ENCODE measurements around the gene FAM219B.

FAM219B gene

DNA sequence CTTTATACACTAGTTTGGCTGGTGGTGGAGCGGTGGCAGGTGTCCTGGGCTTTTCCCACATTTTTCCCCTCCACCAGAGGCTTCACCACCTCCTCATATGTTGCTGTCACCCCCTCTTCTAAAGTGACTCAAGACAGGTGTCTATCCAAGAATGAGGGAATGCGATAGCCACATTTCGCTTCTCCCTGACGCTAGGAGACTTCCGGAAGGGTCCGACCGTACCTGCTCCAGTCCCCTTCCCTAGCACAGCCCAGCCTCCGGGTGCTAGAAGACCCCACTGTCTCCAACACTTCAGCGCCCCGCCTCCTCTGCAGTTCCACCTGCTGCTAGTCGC is 34.0 kb downstream of the FAM219B start:
- DNase-seq = no peak

DNA sequence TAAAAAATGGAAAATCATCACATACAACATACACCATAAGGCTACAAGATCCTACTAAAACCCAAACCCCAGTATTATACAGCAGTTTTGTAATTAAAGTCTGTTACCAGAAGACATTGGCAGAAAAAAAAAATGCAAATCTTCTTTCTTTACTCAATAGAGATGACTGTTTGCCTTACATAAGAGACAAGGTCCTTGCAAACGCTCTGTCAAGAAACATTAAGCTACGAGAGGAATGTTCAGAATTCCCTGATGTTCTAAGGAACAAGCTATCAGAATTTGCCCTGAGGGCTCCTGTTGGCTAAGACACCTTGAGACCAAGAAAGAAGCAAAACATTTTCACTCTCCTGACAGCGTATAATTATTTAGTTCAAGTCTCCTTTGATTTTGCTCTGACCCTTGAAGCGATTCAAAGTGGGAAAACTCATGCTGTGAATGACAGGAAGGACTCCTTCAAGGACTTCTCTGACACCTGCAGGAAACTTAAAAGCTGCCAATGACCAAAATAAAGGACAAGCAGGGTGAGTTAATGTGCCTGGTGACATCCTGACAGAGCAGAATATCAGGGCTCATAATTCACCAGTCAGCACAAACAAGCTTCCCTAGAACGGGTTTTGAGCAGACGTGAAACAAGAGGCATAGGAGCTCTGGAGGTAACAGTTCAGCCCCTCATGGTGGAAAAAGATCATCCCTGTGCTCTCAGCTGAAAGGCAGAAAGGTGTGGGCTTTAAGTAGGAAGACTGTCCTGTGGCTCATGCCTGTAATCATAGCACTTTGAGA is 36.0 kb downstream of the FAM219B start:
- no peak for DNase-seq

DNA sequence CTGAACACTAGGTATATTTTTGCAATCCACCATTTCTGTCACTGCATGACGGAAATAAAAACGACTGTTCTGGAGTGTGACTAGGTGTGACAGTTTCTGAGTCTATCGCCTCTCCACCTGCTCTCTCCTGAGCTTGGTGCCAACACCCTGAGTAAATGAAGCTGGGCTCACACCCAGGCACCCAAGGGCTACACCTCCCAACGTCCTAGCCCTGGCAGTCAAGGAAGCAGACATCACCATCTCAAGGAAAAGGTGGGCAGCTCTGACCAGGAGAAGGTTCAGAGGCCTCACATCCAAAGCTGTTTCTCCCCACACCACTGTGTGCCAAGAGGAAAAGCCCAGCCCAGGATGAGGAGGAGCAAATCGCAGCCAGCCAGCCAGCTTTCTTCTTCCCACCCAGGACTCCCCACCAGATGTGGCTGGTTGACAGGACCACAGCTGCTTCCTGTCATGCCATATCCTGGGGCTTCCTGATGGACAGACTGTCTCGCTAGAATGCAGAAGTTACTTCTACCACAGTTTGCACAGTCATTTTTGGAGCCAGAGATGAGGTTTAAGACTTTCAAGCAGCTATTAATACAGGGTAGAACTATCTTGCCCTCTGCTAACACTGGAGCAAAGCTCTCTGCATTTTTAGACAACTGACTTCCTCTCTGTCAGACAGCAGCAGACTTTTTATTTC is 36.8 kb downstream of the FAM219B start:
- DNase-seq = no peak

DNA sequence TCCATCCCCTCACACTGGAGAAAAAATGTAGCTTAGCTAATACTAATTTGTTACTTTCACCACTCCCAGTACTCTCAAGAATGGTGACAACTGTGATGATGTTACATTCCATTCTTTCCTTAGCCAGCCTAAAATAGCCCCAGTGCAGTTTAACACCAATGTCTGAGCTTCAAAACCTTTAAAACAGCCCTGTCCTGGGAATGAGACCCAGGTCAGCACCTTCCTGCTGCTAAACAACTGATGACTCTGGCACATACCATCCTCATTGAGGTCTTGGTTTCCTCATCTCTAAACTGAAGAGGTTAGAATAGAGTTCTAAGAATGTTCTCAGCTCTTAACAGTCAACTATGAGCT is 37.3 kb downstream of the FAM219B start:
- no peak for DNase-seq

DNA sequence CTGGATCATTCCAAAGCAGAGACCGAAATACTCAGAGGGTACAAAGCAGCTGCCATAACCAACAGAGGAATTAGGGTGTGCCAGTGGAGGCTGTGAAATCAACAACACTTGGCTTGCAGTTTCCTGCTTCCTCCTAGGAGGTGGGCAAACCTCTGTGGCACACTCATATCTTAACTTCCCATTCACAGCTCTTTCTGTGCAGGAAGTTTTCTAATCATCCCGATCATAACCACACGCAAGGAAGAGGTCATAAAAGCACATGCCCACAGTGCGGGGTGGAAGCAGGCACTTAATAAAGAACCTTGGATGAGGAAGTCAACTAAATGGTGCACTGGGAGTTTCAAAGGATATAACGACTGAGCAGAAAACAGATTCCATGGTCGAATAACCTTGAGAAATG is 38.6 kb downstream of the FAM219B start:
- no peak for DNase-seq

DNA sequence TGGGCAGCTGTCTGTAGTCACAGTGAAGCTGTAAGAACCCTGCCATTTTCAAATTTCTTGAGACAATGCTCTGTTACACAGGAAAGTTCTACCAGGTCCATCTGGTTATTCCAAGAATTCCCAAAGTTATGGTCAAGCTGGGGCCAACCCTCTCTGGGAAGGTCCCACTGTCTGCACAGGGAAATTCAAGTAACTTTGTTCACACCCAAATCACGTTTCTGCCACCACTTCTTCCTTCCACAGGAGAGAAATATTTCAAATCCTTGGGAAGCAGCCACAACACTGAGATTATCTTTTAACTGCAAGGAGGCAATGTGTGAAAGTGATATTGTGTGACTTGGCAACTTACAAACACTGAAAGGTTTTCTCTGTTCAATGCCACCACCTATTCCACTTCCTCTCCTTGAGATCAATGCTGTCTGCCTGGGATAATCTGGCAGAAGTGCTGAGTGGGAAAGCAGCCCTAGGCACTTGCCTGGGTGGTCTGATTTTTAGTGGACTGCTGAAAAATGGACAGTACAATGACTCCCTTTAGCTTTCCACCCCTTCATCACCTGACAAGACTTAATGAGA is 39.1 kb downstream of the FAM219B start:
- DNase-seq = no peak

DNA sequence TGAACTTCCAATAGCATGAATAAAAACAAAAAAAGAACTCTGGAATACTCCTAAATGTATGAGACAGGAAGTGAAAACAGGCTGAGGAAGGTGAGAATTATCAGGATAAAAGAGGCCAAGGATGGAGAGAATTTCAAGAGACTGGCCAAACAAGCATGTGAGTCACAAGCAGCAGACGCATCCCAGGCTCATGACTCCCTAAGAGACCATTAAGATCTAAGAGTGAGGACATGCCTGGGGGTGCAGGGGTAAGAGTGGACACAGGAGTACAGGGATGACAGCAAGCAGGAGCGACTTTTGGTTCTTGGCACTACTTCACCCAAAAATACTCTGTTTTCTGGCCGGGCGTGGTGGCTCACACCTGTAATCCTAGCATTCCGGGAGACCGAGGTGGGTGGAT is 40.6 kb downstream of the FAM219B start:
- no peak for DNase-seq

DNA sequence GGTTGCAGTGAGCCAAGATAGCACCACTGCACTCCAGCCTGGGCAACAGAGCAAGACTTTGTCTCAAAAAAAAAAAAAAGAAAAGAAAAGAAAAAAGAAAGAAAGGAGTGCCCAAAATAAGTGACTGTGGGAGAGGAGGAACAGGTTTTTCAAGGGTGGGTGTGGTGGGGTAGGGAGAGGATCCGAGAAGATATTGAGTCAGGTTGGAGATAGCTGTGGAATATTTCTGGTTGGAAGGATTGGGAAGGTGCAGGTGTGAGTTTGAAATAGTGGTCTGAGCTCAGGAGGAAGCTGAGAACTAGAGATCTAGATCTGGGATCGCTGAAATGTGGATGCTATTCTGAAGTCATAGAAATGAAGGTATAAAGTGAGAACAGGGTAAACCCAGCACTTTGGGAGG is 41.3 kb downstream of the FAM219B start:
- DNase-seq = no peak

DNA sequence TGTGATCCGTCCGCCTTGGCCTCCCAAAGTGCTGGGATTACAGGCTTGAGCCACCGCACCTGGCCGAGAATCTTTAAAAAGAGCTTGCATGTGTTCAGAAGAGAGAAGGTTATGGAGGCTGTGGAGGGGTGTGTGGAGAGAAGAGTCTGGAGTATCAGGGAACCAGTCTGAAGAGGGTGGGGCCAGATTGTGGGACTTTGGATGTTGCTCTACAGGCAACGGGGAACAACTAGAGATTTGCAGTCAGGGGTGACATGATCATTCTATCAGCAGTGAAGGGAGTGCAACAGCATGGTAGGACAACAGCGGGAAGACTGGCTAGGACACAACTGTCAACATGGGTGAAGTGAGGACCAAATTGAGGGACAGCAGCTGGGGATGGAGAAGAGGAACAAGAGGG is 42.4 kb downstream of the FAM219B start:
- no peak for DNase-seq

DNA sequence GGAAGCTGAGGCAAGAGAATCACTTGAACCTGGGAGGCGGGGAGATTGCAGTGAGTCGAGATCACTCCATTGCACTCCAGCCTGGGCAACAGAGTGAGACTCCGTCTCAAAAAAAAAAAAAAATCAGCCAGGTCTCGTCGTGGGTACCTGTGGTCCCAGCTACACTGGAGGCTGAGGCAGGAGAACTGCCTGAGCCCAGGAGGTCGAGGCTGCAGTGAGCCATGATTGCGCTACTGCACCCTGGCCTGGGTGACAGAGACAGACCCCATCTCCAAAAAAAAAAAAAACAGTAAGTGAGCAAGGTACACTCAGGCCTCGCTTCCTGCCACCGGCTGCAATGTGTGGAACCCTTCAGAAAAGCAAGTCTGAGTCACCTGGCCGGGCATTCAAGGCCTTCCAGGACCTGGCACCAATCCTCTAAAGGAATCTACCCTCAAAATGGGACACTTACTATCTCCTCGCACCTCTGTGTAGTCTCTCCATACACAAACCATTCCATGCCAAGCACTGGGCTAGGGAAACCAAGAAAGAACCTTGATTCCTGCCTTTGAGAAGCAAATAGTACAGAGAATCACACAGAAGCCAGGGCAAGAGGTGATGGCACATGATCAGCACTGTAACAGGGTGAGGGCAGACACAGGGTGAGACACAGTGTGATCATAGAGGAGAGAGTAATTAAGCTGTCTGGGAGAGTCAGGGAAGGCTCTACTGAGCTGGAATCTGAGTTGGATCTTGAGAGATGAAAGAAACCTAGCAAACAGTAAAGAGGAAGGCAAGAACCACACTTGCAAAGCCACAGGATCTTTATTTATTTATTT is 43.2 kb downstream of the FAM219B start:
- DNase-seq = no peak

DNA sequence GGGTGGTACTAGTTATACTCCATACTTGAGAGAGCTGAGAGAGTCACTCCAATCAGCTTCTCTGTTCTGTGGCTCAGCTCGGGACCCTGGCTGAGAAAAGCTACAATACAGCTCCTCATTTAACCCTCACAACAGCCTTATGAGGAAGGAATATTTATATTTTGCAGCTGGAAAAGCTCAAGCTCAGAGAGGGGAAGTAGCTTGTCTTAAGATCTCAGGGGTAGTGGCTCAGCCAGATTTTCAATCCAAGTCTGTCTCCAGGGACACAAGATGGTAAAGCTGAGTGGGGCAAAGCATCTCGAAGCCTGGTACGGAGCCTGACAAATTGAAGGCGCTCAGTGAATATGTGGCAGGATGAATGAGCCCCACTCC is 48.3 kb downstream of the FAM219B start:
- DNase-seq = no peak

DNA sequence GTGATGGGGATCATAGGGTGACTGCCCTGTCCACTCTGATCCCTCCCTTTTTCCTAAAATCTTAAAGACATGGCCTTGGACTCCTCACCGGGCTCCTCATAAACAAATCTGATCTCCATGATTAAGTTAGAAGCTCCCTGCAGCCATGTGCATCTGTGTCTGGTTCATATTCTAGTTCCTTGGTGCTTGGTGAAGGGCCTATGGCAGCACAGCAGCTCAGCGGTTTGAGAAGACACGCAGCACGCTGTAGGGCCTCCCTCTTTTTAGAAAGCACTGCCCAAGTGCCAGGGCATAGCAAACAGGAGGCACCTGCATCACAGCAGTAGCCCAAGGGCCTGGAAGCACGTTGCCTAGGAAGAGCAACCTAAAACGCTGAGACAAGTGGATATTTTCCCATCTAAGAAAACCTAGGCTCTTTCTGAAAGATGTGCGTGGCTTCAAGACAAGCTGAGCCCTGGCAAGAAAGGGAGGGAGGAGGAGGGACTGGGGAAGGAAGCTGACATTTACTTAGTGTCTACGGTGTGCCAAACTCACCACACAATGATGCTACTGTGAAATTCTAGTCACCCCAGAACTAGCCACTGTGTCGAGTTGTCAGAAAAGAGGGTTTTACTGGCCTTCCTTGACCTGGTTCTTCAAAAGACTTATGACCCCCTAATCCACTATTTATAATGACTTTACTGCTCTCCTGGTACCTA is 48.8 kb downstream of the FAM219B start:
- DNase-seq = no peak

DNA sequence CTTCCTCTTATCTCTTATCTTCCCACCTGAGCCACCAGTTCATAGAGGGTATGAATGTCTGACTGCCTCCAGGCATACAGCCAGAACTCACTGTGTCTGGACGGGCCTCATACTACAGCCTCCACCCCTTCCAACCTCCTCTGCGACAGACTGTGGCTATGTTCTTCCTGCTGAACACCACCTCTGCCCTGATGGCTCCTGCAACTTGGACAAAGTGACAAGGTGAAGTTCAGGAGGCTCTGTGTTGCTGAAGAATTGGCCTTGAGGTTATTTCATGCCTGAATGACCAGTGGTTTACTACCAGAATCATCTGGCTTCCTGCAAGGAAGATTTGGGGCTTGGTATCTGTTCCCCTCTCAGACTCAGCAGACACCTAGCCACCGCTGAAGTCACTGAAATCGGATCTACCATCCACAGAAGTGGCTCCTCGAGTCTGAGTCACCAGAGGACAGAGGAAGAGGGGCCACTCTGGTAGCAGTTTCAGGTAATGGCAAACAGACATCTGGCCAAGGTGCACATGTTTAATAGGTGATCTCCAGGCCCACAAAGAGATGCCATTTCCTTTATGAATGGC is 49.5 kb downstream of the FAM219B start:
- no peak for DNase-seq

DNA sequence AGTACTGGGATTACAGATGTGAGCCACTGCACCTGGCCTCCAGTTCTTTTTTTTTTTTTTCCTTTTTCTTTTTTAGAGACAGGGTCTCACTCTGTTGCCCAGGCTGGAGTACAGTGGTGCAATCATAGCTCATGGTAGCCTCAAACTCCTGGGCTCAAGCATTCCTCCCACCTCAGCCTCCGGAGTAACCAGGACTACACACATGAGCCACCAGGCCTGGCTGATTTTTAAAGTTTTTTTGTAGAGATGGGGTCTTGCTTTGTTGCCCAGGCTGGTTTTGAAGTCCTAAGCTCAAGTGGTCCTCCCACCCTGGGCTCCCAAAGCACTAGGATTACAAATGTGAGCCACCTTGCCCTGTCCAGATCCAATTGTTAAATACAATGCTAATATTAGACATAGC is 50.1 kb downstream of the FAM219B start:
- DNase-seq = no peak

DNA sequence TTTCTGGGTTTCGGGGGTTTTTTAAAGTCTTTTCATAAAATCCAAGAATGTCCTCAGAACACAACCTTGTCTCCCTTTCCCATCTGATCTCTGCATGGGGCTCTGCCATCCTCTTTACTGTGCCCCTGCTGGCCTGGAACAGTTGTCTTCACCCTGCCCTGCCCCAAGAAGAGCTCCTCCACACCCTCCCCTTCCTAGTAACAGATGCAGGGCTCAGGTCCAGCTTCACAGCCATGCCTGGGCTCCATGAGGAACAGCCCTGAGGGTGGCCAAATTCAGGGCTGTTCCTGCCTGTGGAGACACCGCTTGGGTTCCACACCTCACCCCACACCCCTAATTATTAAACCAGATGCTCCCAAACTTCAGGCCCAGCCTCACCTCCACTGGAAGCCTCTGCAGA is 50.8 kb downstream of the FAM219B start:
- no peak for DNase-seq

DNA sequence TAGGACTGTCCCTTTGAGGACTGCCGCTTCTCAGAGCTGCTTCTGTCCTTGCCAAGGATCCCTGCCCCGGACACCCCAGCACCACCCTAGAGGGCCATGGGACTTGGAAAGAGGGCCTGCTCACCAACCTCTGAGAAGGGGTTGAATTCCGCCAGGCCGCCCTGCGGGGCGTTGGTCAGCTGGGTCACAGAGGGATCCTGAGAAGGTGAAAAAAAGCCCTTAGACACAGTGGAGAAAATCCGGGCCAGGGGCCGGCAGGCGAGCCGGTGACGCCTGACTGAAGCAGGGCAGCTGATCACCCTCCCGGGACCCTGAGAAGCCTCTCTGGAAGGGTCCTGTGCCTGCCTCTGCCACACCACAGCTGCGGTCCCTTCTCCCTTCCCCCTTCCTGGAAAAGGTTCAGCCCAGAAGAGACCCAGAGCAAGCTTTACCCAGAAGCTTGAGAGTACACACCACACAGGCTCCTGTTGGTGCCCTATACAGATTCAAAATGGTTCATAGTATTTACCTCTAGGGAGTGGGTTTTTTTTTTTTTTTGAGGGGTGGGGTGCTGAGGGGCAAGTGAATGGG is 52.1 kb downstream of the FAM219B start:
- no peak for DNase-seq

DNA sequence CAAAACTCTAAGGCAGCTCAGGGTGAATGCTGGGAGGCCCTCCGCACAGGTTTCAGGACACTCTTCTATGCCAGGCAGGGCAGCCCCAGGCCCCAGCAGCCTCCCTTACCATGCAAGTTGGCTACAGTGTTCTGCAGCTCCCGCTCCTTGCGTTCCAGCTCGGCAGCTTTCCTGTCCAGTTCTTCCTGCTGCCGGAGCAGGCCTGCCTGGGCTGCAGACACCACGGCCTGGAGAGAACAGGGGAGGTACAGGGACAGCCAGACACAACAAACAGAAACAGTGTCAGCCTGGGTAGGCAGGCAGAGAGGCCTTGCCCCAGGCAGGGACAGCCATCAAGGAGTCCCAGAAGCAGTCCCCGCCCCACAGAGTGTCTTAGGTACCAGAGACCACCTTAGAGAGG is 54.7 kb downstream of the FAM219B start:
- no peak for DNase-seq

DNA sequence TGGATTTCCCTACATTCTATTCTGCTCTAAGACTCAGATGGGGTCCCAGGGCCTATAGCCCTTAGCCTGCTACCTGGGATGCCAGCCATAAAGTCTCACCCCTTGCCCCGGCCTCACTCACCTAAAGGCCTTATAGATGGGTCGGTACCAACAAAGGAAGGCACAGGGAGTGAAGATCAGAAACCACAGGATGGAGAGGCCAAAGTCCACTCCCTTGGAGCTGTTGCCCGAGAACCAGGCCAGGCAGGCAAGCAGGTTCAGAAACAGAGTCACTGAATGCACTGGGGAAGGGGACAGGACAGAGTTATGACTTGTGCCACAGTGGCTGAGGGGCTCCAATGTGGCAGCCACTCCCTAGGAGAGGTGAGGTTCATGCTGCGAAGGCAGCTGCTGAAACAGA is 56.3 kb downstream of the FAM219B start:
- no peak for DNase-seq
